ENCODE data around the gene TCF19.

- TF ChIP-seq, protein P1, sequence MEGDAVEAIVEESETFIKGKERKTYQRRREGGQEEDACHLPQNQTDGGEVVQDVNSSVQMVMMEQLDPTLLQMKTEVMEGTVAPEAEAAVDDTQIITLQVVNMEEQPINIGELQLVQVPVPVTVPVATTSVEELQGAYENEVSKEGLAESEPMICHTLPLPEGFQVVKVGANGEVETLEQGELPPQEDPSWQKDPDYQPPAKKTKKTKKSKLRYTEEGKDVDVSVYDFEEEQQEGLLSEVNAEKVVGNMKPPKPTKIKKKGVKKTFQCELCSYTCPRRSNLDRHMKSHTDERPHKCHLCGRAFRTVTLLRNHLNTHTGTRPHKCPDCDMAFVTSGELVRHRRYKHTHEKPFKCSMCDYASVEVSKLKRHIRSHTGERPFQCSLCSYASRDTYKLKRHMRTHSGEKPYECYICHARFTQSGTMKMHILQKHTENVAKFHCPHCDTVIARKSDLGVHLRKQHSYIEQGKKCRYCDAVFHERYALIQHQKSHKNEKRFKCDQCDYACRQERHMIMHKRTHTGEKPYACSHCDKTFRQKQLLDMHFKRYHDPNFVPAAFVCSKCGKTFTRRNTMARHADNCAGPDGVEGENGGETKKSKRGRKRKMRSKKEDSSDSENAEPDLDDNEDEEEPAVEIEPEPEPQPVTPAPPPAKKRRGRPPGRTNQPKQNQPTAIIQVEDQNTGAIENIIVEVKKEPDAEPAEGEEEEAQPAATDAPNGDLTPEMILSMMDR (IDR thresholded peaks at IDR 0.05 in 4 of 5, conservative IDR thresholded peaks at IDR 0.05 in 1 of 5) = no peak
- TF ChIP-seq POLR2A (IDR thresholded peaks at IDR 0.05) = no peak
Measured at GRCh38 chr6:31203345-31203979, 45.1 kb downstream of the TCF19 start.
